PFSK-1 (cell line): ENCODE results near the gene DYNC1I2.

ENCODE experiments used
- FOXP2 ChIP-seq: optimal IDR thresholded peaks from 2 replicates; pipeline ENCODE3; 2011; ENCODE audit warnings: borderline replicate concordance, control low read depth, inconsistent platforms; ENCODE audit not compliant: insufficient read depth; ENCODE audit errors: extremely low read length, extremely low read depth
- POLR2AphosphoS5 ChIP-seq: IDR thresholded peaks from 2 replicates; pipeline ENCODE4 v1.6.1; 2012; ENCODE audit warnings: low read depth, mild to moderate bottlenecking, control low read depth, low read length, moderate library complexity
- SIN3A ChIP-seq: IDR thresholded peaks from 2 replicates; pipeline ENCODE4 v1.6.1; 2012; ENCODE audit warnings: mild to moderate bottlenecking, low read length, moderate library complexity, borderline replicate concordance; ENCODE audit not compliant: insufficient read depth
- TAF1 ChIP-seq: IDR thresholded peaks from 2 replicates; pipeline ENCODE4 v1.6.1; 2012; ENCODE audit warnings: low read length, control low read depth, borderline replicate concordance; ENCODE audit not compliant: insufficient read depth
- TF ChIP-seq, protein P1 (sequence below), 2 experiments: IDR thresholded peaks; 2 replicates each; pipeline versions ENCODE4 v1.6.1 to v1.8.0; 2011 to 2012; ENCODE audit warnings: low read depth in 2 of 2, low read length in 2 of 2, control low read depth in 1 of 2, inconsistent platforms in 1 of 2, mild to moderate bottlenecking in 1 of 2, moderate library complexity in 1 of 2; ENCODE audit not compliant: insufficient read depth in 1 of 2

The DYNC1I2 gene

DNA sequence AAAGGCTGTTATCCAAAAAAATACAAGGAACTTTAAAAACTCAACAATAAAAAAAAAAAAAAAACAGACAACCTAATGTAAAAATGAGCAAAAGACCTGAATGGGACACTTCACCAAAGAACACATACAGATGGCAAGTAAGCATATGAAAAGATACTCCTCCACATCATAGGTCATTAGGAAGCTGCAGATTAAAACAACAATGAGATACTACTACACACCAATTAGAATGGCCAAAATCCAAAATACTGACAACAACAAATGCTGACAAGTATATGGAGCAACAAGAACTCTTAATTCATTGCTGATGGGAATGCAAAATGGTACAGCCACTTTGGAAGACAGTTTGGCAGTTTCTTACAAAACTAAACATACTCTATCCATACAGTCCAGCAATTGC is 84.2 kb downstream of the DYNC1I2 start:
- TF ChIP-seq POLR2AphosphoS5 (no peak), TAF1 (no peak), SIN3A (no peak), FOXP2 (no peak)
- TF ChIP-seq, protein P1, sequence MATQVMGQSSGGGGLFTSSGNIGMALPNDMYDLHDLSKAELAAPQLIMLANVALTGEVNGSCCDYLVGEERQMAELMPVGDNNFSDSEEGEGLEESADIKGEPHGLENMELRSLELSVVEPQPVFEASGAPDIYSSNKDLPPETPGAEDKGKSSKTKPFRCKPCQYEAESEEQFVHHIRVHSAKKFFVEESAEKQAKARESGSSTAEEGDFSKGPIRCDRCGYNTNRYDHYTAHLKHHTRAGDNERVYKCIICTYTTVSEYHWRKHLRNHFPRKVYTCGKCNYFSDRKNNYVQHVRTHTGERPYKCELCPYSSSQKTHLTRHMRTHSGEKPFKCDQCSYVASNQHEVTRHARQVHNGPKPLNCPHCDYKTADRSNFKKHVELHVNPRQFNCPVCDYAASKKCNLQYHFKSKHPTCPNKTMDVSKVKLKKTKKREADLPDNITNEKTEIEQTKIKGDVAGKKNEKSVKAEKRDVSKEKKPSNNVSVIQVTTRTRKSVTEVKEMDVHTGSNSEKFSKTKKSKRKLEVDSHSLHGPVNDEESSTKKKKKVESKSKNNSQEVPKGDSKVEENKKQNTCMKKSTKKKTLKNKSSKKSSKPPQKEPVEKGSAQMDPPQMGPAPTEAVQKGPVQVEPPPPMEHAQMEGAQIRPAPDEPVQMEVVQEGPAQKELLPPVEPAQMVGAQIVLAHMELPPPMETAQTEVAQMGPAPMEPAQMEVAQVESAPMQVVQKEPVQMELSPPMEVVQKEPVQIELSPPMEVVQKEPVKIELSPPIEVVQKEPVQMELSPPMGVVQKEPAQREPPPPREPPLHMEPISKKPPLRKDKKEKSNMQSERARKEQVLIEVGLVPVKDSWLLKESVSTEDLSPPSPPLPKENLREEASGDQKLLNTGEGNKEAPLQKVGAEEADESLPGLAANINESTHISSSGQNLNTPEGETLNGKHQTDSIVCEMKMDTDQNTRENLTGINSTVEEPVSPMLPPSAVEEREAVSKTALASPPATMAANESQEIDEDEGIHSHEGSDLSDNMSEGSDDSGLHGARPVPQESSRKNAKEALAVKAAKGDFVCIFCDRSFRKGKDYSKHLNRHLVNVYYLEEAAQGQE (IDR thresholded peaks at IDR 0.05; ENCODE audit: insufficient read depth in 1 of 2, low read depth in 2 of 2, low read length in 2 of 2), result no peak

DNA sequence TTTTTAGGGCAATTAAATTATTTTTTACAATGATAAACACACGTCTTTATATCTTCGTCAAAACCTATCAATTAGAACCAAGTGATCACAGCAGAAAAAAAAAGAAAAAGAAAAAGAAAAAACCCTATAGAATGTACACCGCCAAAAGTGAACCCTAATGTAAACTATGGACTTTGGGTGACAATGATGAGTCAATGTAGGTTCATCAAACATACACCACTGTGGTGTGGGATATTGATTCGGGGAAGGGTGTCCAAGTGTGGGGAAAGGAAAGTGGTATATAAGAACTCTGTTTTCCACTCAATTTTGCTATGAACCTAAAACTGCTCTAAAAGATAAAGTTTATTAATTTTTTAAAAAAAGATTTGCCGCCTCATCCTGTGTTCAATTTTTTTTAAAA is 85.1 kb downstream of the DYNC1I2 start:
- TF ChIP-seq SIN3A (no peak), POLR2AphosphoS5 (no peak)
- TF ChIP-seq, protein P1 (IDR thresholded peaks at IDR 0.05; ENCODE audit: insufficient read depth in 1 of 2, low read depth in 2 of 2, low read length in 2 of 2), result no peak

DNA sequence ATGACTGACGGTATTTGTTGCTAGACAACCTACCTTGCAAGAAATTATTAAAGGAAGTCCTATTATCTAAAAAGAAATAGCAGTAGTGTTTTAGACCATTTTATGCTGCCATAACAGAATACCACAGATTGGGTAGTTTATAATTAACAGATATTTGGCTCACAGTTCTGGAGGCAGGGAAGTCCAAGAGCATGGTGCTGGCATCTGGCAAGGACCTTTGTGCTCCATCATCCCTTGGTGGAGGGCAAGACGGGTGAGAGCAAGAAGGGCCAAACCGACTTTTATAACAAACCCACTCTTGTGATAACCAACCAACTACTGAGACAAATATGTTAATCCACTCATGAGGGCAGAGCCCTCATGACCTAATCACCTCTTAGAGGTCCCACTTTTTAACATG is 91.2 kb downstream of the DYNC1I2 start:
- TF ChIP-seq FOXP2, result no peak
- no peak for TF ChIP-seq SIN3A
- TF ChIP-seq, protein P1 (IDR thresholded peaks at IDR 0.05; ENCODE audit: insufficient read depth in 1 of 2, low read depth in 2 of 2, low read length in 2 of 2), result no peak
- TF ChIP-seq POLR2AphosphoS5, result no peak
- TF ChIP-seq TAF1, result no peak

DNA sequence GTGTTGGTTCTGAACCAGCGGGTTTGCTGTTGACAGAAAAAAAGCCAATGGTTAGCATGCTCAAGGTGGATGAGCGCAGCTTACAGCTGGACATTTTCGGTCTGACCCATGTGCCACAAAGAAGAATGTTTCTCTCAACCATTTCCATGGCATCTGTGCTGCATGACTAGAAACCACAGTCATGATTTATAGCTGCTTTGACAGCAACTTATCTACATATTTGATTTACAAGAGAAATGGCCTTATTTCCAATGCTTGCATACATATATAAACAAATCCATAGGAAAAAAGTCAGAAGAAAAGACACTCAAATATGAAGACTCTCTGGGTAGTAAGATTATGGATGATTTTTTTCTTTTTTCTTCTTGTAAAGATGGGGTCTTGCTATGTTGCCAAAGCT is 98.2 kb downstream of the DYNC1I2 start:
- TF ChIP-seq, protein P1 (IDR thresholded peaks at IDR 0.05; ENCODE audit: insufficient read depth in 1 of 2, low read depth in 2 of 2, low read length in 2 of 2), result no peak
- no peak for TF ChIP-seq FOXP2
- TF ChIP-seq TAF1, result no peak
- TF ChIP-seq POLR2AphosphoS5, result no peak
- TF ChIP-seq SIN3A, result no peak
